GM12875 (cell line): Measurements from ENCODE around the gene NT5M.
"Not testable (repeated sequence)": the region's sequence is repeated elsewhere in the genome, so short reads cannot be mapped to it uniquely, and the experiment has no call there.

Experiments
- H3K4me3 ChIP-seq: one replicate; pipeline ENCODE4 v1.5.1; 2011; ENCODE audit warnings: low read depth, low read length, control low read depth
- CTCF ChIP-seq: IDR thresholded peaks from 2 replicates; pipeline ENCODE4 v1.5.1; 2011; ENCODE audit warnings: low read depth, mild to moderate bottlenecking, control low read depth, inconsistent platforms, low read length, moderate library complexity, borderline replicate concordance; ENCODE audit not compliant: insufficient read depth

The NT5M gene

DNA sequence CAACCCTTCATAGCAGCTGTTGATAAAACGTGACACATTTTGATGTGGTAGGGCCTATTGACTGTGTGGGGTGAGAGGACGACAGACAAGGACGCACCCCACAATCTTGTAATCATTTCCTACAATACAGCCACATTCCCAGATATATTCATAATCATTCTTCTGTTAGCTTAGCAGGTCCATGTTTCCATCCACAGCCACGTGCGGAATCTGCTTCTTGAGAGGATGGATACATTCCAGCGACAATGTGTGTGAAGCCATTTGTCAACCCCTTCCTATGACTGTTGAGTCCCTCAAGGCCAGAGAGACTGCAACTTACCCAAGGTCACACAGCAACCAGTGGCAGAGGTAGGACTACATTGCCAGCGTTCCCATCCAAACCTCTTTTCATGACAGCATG is 13.5 kb upstream of the NT5M start:
- TF ChIP-seq CTCF = no peak
- no peak overlapping the region for H3K4me3 ChIP-seq

GRCh38 chr17:17295141-17295540 is 8.0 kb upstream of the NT5M start:
- TF ChIP-seq CTCF = no peak
- no peak overlapping the region for H3K4me3 ChIP-seq

DNA sequence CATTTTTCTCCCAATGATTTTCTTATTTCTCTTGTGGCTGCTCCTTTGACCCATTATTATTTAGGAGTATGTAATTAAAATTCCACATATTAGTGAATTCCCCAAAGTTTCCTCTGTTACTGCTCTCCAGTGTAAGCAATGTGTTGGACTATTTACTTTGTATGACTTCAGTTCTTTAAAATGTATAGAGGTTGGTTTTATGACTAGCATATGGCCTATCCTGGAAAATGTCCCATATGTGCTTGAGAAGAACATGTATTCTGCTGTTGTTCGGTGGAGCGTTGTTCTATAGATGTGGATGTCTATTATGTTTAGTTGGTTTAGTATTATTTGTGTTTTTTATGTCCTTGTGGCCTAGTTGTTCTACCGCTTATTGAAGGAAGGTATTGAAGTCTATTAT is 6.0 kb upstream of the NT5M start:
- no peak overlapping the region for H3K4me3 ChIP-seq
- no peak for TF ChIP-seq CTCF

DNA sequence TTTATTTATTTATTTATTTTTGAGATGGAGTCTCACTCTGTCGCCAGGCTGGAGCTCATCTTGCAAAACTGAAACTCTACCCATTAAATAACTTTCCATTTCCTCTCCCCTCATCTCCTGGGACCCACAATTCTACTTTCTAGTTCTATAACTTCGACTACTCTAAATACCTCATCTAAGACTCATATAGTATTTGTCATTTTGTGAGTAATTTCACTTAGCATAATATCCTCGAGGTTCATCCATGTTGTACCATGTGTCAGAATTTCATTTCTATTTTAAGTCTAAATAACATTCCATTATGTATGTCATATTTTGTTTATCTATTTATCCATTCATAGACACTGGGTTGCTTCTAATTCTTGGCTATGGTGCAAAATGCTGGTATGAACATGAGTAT is 5.1 kb upstream of the NT5M start:
- TF ChIP-seq CTCF = no peak
- no peak overlapping the region for H3K4me3 ChIP-seq

DNA sequence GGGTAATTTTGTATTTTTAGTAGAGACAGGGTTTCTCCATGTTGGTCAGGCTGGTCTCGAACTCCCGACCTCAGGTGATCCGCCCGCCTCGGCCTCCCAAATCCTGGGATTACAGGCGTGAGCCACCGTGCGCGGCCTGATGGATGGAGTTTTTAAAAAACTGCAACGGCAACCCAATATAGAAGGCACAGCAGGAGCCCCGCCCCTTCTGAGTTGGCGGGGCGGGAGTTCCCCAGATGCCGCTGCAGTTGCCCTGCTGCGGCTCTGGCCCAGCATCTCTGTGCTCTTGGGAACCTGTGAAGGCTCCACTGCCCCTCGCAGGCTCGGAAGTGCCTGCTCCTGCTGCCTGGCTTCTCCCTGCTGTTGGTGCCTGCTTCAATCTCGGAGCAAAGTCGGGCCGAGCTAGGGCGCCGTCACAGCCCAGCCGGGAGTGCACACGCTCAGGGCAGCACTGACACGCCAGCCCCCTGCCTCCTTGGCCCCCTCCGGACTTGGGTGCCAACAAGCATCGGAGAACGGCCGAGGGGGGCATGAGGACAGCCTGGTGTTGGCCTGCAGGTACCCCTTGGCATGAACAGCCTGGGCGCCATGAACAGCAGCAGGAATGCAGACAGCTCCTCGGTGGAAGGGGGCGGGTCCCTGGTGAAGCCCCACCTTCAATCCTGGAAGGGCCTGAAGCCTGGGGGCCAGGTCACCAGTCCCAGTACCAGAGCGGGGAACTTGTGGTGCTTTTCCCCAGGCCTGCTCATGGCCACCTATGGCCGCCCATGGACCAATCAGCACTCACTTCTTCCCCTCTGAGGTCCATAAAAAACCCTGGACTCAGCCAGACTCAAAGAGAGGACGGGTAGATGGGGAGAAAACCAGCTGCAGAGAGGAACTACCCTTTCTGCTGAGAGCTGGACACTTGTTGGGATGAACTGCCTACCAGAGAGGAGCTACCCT is 2.3 kb upstream of the NT5M start:
- peak overlapping the region; percentile 61 for H3K4me3 ChIP-seq
- TF ChIP-seq CTCF = no peak

- not testable (repeated sequence) for H3K4me3 ChIP-seq
Observed at GRCh38 chr17:17301659-17302058, 1.5 kb upstream of the NT5M start.

DNA sequence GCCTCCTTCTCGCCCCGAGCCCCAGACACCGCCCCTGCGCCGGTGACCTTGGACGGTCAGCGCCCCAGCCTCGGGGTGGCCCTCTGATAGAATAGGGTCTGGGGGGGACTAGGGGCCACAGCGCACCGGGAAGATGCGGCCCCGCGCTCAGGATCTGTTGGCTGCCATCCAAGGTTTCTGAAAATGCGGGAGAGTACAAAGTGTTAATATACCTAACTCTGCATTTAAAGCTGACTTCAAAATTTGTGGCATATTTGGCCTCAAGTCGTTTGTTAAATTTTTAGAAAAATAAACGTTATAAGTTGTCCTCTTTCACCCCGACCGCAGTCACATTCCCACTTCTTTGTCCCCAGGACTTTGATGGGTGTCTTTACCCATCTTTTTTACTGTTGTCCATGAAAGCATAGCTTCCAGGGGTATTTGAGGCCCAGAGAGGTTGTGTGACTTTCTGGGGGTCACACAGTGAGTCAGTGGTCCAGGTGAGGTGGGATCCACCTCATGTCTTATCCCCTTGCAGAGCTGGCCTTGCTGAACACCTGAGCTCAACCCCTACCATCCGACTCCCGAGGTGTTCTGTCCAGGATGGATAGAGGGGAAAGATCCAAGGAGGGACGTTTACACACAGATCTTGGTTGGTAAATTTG is 796 bp downstream of the NT5M start:
- H3K4me3 ChIP-seq = peak overlapping the region; percentile 69
- no peak for TF ChIP-seq CTCF
